Measurements from ENCODE around the gene RTP4.

DNA sequence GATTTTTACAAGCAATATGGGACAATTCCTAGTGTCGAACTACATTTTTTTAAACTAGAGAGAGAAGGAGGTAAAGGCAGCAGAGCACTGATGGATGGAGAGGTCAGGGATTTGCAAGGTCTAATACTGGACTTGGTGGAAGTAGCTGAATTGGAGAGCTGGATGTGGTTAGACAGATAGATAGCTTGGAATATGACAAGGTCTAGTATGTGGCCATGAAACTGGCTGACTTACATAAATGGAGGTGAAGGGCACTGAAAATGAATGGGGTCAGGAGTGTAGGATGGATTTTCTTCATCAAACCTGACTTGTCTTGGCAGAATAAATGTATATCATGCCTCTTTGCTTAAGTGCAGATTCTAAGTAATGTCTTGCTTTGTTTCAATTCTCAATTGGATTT, 10.1 kb upstream of the RTP4 start:
- no peak for TF ChIP-seq EZH2 (IDR thresholded peaks at IDR 0.05; ENCODE audit: borderline replicate concordance)
- TF ChIP-seq, protein P1, sequence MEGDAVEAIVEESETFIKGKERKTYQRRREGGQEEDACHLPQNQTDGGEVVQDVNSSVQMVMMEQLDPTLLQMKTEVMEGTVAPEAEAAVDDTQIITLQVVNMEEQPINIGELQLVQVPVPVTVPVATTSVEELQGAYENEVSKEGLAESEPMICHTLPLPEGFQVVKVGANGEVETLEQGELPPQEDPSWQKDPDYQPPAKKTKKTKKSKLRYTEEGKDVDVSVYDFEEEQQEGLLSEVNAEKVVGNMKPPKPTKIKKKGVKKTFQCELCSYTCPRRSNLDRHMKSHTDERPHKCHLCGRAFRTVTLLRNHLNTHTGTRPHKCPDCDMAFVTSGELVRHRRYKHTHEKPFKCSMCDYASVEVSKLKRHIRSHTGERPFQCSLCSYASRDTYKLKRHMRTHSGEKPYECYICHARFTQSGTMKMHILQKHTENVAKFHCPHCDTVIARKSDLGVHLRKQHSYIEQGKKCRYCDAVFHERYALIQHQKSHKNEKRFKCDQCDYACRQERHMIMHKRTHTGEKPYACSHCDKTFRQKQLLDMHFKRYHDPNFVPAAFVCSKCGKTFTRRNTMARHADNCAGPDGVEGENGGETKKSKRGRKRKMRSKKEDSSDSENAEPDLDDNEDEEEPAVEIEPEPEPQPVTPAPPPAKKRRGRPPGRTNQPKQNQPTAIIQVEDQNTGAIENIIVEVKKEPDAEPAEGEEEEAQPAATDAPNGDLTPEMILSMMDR (IDR thresholded peaks at IDR 0.05; ENCODE audit: poor library complexity), result no peak
